Stimulated activated CD4-positive, alpha-beta T cell treated with anti-CD3 and anti-CD28 coated beads, Interleukin-15, amount 100 ng/mL, for 48 hours (primary cell): Measurements from ENCODE around the gene RFTN2.

Experiments used
- DNase-seq, 2 donors: peaks; one replicate each; pipeline ENCODE4 v3.0.0-alpha.2; 2020; ENCODE audit warnings: low read depth in 2 of 2

Gene RFTN2

DNA sequence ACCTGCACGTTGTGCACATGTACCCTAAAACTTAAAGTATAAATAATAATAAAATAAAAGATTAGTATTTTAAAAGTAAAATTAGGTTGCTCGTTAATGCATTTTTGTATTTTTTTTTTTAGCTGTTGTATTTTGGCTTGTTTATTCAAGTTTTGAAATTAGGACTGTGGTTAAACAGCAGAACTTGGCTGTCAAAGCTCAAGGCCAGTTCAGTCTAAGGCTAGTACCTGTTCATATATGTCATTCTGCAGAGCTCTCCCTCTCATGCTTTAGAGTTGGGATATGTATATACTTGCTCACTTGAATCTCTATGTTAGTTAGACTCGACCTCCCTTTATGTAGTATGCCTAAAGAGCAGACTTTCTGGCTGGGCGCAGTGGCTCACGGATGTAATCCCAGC lies 126.8 kb downstream of the RFTN2 start:
- DNase-seq, result no peak

DNA sequence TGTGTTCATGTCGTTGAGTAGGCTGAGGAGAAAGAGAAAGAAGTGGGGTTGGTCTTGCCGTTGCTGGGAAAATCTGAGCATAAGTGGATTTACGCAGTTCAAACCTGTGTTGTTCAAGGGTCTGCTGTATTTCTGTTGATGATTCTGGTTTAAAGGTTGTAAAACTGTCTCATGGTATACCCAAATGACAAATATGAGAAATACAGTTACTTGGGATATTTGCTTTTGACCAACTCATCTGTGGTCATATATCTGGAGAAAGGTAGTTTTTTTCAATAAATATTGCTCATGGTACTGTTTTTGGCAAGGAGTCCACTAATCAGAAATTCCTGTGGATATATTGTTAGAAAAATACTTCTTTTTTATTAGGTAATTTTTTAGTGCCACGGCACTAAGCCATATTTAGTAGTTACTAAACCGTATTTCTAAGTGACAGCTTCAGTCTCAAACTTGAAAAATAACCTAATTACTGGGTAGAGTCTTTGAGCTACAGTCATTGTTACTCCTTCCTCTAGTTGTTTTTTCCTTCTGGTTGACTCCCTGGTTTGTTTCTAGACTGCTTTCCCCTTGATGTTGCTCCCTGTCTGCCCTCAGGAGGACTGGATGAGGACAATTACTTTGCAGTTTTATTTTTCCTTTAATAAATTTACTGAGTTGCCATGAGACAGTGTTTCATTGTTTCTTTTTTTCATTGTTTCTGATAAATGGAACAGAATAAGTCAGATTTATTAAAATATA lies 128.1 kb downstream of the RFTN2 start:
- DNase-seq, result no peak

DNA sequence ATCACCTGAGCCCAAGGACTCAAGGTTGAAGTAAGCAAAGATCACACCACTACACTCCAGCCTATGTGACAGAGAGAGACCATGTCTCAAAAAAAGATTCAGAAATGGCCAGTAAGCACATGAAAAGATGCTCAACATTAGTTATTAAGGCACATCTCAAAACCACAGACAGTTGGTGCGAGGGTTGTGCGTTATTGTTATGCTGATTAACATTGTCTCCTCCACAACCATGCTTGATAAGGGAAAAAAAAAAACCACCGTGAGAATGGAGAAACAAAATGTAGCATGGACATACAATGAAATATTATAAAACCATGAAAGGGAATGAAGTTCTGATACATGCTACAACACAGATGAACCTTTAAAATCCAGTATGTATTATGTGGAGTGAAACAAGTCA lies 132.2 kb downstream of the RFTN2 start:
- DNase-seq, result no peak

DNA sequence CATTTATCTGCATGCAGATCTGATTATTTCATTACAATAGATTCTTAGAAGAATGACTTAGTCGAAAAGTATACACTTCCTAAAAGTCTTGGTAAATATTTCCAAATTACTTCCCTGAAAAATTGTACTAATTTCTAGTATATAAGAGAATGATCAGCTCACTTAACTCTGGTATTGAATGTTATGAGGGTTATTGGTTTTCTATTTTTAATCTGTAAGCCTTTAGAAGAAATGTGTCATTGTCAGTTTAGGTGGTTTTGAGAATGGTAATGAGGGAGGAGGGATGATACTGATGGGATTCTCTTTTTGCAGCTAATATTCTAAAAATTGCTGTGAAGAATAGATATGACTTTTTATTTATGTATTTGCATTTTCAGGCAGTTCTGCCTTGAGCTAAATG lies 135.7 kb downstream of the RFTN2 start:
- no peak for DNase-seq

DNA sequence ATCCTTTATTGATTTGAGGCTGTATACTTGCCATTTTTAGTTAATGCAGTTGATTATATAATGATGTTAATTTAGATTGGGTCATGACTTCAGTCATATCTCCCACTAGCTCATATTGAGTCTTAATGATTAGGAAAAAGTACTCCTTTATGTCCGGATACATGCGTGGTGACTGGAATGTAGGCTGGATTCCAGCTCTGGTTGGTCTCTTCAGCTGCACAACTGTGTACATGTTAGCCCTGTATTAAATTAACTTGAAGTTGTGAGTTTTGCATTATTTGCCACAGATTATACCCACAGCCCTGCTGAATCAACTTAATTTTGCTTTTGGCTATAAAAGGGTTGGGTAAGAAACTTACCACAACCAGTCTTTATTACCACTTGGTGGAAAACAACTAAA lies 137.0 kb downstream of the RFTN2 start:
- DNase-seq, result no peak
